ENCODE results near the gene LUZP2.

DNA sequence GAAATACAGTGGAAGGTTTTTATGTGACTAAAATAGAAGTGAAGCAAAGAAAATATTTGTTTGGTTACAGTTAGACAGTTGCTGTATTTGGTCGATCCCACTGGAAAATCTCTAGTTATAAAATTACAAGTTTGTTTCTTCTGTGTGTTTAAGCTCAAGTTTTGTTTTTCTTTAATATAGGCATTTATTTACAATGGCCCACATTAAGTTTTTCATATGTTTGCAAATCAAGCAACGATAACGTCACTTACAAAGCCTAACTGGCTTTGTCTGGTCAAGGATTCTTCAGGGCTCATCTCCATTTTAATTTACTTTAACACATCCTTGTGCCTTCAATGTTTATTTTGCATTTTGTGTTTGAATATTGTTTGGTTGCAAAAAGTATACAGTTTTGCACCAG is 270.6 kb downstream of the LUZP2 start:
- no peak for TF ChIP-seq PATZ1 (CRISPR knock-in tag; IDR thresholded peaks at IDR 0.05; ENCODE audit: borderline replicate concordance)
- TF ChIP-seq ISL1 (CRISPR knock-in tag; IDR thresholded peaks at IDR 0.05) = no peak
- TF ChIP-seq CSDC2 (CRISPR knock-in tag; IDR thresholded peaks at IDR 0.05) = no peak
- TF ChIP-seq ZFP3 (CRISPR knock-in tag; IDR thresholded peaks at IDR 0.05) = no peak
- TF ChIP-seq SNAI2 (CRISPR knock-in tag; IDR thresholded peaks at IDR 0.05) = no peak
